GM19238 (cell line): ENCODE data around the gene HECTD3.
A peak's percentile ranks its signal among the peaks of the same experiment; 100 is the strongest.

Experiments used
- DNase-seq: peaks from one replicate; pipeline ENCODE4 v3.0.0; 2011; ENCODE audit warnings: low spot score; ENCODE audit not compliant: insufficient read length

HECTD3 gene

DNA sequence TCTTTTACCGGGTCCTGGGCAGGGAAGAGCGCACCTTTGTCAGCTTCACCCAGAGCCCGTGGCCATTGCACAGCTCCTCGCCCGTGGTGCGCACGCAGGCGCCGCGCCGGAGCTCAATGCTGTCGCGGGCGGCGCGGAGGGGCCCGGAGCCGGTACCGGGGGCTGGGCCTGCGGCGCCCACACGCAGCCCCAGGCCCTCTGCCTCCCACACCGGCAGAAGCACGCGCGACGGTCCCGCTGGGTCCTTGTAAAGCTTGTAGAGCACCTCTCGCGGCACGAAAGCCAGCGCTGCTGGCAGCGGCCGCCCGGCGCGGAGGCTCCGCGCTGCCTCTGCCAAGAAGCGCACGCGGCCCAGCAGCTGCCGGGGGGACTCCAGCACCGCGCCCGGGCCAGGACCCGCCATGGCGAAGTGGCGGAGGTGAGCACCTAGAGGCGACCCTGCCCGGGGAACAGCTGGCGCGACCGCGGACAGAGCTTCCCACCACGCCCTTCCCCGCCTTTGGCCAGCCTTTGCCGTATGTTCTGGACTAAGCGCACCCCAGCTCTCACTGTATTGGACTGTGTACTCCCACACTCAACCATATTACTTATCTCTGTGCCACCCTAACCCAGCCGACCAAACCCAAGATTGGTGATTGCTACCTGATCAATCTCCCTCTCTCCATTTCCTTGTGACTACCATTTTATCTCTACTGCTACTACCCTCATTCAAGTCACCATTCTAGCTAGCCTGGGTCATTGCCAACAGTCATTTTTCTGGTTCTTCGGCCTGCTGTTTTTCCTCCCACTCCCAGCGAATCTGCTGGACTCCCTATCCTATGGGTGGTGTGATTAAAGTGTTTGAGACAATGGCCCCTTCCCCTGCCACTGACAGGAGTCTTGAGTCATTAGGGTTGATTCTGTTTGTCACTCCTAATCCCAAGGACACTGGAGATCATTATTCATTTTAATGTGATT, at the start of gene HECTD3:
Gene HECTD3 (minus strand): TSS at position 470 of the 957 bp plus-strand sequence. CDS start 67 bp downstream, at position 403.
- DNase-seq, result peak; percentile 72

DNA sequence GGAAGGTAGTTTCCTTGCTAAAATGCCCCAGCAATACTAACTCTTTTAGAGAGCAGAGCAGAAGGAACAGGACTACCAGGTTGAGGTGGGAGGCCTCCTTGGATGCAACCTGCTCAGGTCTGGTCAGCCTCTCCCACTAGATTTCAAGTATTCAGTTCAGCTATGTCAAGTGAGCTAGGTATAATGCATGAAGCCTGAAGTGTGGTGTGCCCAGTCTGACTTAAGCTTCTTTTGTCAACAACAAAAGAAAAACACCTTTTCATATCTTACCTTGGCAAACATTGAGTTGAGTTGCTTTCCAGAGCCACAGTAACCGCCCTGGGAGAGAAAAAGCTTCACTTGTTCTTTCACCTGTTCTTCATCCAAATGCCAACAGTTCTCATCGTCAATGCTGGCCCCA, 48.7 kb upstream of the HECTD3 start:
- no peak for DNase-seq

DNA sequence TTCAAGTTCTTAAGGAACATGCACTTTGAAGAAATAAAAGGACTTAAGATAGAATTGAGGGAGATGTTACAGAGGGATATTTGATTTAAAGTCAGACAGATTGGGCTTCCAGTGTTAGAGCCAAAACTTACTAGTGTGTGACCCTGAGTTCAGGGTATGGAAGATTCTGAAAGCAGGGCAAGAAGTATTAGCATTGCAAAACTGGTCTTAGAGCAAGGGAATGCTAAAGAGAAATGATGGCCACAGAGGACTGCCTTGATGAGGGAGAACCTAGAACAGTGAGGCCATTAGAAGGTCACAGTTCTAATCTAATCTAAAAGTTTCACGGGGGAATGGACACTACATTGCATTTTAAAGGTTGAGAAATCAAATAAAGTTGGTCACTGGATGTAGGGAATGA, 46.4 kb upstream of the HECTD3 start:
- no peak for DNase-seq

DNA sequence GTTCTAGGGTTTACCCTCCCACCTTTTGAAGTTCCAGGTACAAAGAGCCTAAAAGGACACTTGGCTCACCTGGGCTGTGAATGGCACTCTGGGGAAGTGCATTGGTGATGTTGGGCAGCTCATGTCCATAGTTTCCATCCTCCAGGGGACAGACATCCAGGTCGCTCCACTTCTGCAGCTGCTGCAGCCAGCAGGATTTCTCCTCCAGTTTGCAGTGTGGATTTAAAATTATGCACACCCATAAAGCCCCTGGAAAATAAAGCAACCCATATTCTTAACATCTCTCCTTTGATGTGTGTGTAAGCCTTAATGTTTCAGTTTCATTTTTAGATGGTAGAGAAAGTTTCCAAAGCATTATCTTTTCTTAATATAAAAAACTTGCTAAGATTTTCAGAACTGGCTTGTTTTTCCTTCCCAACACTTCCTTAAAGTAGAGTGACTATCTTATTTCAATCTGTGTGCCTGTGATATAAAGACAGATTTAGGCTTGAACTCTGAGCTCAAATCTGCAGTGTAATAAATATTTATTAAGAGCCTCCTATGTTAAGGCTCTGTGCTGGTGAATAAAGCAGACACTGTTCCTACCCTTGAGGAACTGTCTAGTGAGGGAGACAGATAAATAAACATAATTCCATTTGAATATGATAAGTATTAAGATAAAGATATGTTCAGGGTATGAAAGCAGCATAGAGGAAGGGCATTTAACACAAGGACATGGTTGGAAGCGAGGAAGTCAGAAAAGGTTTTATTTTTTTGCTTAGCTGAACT, 40.1 kb upstream of the HECTD3 start:
- no peak for DNase-seq

DNA sequence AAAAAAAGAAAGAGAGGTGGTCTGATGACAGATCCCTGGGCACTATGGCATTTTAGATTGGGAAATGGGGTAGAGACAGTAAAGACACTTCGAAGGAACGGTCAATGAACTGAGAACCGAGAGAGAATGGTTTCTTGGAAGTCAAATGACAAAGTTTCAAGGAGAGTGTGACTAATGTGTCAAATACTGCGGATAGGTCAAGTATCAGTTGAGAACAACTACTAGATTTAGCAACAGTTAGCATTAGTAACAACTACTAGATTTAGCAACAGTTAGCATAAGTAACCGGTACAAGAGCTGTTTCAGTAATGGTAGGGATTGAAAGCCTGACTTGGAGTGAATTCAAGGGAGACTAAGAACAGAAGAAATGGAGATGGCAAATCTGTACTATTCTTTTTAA, 35.9 kb upstream of the HECTD3 start:
- DNase-seq, result no peak

DNA sequence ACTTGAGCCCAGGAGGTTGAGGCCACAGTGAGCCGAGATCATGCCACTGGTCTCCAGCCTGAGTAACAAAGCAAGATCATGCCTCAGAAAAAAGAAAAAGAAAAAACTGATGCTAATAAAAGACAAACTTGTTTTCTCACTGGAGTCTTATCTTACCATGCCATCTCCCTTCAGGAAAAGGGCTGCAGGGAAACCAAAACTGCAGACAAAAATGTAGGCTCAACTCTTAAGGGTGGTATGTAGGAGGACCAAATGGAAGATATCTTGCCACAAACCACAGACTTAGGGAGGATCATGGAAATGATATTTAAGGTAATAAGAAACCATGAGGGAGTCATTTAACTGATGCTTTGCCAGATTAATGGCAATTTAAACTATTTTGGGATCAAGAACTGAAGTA, 33.8 kb upstream of the HECTD3 start:
- DNase-seq, result no peak

DNA sequence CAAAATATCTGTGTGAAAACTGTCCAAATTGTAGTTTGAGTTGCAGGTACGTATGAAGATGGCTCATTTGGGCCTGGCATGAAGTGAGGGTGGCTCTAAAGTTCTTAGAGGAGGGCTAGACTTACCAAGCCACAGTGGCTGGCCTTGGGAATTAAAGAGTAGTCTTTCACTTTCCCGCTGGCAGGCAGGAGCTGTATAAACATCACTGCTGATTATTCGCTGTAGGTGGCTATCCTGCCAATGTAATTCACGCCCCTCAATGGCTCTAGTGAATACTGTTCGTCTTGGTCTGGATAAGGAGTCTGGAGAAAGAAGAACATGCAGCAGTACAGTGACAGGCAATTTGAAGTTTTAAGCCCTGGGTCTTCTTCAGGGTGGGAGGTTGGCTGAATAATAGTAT, 32.0 kb upstream of the HECTD3 start:
- no peak for DNase-seq

DNA sequence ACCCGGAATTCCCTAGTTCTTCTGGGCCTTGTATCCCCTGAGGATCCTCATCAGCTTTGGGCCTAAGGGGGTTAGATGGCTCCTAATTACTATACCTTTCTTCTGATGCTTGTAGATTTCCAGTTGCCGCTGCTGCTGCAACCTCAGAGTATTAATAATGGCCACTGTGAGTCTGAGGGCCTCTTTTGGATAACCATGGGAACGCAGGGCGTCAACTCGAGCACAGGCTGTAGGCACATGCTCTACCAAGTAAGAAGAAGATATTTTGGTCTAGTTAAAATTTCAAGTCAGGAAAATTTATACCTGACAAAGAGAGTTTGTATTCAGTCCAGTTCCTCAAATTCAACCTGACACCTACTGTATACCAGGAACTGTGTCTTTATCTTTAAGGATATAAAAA, 29.2 kb upstream of the HECTD3 start:
- DNase-seq, result no peak

DNA sequence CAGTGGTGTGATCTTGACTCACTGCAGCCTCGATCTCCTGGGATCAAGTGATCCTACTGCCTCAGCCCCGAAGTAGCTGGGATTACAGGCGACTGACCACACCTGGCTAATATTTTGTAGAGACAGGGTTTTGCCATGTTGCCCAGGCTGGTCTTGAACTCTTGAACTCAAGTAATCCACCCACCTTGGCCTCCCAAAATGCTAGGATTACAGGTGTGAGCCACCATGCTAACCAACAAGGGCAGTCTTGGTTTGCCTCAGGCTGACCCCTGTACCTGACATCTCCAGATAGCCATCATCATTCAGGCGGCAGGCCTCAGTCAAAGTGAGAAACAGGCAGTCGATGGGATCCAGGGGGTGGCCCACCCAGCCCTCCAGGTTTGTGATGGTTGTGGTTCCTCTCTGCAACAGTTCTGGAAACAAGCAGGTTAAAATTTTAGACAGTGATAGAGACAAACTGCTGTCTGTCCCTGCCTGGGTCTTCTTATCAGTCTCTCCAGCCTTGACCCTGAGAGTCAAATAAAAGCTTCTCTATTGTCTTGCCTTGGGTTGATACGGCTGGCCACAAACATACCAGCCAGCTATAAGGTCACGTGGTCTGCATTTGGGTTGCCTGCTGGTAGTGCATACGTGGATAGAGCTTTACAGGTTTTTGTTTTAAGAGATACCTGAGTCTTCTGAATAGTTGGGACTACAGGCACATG, 27.7 kb upstream of the HECTD3 start:
- DNase-seq, result no peak

DNA sequence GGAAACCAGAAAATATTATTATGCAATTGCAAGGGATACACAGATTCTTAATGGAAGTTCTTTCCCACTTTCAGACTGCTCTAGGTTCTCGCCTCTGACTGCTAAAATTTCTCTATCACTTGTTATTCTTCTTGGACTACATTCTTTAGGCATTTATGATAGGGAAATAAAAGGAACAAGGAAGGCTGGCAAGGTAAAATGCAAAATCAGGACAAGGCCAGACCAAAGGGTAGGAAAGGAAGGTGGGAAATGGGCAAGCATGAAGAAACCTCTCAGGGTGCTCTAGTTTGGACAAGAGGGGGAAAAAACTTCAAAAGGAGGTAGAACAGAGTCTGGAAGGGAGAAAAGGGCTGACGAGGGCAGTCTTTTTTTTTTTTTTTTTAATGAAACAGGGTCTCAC, 27.1 kb upstream of the HECTD3 start:
- DNase-seq, result no peak

DNA sequence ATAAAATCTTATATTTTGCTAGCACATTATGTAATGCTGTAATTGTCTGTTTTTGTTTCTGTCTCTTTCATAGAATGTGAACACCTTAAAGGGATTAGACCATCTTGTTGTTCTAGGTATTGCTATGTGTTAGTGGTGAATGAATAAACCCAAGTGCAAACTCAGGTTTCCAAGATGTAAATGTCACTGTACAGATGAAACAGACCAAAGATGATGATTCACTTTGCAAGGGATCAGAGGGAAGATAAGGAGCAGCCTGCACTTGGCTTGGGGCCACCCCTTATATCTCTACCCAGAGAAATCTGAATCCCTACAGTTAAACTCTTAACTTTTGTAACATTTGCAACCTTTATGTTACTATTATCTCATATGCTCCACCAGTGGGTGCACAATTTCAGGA, 26.3 kb upstream of the HECTD3 start:
- DNase-seq, result no peak

DNA sequence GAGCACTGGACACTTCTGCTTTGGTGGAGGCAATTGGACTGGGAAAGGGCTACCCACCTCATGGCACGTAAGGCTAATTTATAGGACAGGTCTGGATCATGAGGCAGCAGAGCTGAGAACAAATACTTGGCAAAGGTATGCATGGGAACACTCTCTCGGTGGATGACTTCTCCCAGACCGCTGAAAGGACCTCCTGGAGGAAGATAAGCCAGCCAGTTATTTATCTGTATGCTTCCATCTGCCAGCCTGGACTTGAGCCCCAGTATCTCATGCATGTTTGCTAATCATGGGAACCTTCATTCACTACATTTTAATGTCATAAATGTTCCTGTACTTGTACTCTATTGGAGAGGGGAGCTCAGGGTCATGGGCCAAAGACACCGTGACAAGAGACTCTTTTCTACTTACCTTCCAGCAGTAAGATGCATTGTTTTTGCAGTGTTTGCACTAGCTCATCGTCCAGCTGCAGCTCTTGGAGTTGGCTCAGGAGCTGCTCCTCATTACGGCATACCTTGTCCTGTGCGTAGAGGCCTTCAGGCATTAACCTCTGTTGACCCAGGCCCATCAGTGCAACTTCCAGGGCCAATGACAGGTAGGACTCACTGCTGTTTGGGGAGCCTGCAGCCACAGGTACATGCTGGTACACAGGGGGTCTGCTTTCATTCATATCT, 24.6 kb upstream of the HECTD3 start:
- no peak for DNase-seq

DNA sequence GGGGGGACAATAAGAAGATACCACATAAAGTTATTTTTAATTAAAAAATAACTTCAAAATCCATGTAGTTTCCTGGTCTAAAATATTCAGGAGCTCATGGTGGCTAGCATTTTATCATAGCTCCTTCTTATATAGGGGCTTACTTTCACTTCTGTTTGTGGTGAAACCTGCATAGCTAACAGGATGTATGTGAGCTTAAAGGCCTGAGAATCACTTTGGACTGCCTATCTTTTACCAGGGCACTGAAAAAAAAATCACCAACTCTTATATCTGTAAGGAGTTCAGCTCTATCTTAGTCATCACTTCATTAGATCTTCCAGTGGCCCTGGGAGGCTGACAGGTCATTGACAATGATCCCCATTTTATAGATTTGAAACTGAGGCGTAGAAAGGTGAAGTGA, 22.2 kb upstream of the HECTD3 start:
- DNase-seq, result peak; percentile 28

DNA sequence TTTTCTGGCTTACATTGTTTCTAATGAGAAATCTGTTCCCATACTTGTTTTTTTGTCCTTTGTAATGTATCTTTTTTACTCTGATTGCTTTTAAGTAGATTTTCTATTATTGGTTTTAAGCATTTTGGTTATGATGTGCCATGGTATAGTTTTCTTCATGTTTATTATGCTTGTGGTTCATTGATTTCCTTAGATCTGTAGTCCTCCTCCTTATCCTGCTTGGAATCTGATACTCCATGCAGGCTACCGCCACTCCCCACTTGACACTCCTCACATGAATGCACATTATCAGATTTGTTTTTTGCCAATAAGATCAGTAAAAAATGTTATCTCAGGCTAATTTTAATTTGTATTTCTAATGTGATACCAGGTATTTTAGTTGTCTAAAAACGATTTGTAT, 21.7 kb upstream of the HECTD3 start:
- DNase-seq, result no peak

DNA sequence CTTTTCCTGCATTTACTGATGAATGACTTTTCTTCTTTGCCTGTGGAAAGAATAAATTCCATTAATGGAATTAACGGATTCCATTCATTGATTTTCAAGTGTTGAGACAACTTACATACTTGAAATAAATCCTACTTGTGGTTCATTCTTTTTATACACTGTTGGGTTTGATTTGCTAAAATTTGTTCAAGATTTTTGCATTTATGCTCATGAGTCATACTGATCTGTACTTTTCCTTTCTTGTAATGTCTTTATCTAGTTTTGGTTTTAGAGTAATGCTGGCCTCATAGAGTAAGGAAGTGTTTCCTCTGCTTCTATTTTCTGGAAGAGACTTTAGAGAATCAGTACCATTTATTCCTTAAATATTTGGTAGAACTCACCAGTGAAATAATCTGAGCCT, 15.3 kb upstream of the HECTD3 start:
- DNase-seq, result no peak

DNA sequence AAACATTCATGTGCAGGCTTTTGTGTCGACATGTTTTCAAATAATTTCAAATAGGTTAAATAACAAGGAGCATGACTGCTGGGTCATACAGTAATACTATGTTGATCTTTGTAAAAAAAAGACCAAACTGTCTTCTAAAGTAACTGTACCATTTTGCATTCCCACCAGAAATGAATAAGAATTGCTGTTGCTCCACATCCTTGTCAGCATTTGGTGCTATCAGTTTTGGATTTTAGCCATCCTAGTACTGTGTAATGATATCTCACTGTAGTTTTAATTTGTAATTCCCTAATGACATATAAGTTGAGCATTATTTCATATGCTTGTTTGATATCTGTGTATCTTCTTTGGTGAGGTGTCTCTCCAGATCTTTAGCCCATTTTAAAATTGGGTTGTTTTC, 12.5 kb upstream of the HECTD3 start:
- no peak for DNase-seq

DNA sequence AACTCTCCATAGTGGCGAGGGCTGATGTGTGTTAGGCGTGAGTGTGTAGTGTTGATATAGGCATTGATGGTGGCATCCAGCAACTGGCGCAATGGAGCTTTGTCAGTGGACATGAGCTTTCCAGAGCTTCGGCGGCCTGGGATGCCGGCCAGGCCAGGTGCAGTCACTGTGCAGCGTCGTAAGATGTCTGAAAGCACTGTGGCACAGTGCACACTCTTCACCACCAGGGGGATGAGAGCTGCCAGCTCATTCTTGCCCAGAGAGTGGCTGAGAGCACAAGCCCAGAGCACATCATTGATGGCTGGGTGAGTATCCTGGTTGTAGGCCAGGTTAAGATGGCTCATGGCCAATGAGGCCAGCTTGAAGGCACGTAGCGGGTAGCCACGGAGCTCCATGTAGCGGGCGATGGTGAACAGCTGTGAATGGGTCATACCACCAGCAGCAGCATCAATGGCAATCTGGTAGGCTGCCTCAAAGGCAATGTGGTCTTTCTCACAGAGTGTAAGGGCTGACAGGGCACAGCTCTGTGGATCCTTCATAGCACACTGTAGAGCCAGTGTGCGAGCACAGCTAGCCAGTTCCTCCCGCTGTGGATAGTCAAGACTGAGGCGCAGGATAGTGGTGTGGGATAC, 7.6 kb upstream of the HECTD3 start:
- DNase-seq, result no peak

DNA sequence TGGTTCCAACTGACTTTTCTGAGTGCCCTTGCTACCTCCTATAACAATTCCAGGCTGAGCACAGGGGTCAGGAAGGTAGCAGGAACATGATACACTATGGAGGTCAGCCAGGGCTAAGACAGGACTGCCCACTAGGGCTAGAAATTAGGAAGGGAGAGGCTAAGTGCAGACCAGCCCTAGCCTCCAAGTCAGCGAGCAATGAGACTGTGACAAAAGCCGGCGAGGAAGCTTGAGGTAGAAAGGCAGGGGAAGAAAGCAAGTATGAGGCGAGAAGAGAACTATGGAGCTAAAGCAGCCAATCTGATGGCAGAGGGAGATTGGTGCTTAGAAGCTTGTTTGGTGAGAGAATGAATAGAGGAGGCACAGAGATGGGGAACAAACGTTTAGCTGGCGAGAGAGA, 5.6 kb upstream of the HECTD3 start:
- no peak for DNase-seq

DNA sequence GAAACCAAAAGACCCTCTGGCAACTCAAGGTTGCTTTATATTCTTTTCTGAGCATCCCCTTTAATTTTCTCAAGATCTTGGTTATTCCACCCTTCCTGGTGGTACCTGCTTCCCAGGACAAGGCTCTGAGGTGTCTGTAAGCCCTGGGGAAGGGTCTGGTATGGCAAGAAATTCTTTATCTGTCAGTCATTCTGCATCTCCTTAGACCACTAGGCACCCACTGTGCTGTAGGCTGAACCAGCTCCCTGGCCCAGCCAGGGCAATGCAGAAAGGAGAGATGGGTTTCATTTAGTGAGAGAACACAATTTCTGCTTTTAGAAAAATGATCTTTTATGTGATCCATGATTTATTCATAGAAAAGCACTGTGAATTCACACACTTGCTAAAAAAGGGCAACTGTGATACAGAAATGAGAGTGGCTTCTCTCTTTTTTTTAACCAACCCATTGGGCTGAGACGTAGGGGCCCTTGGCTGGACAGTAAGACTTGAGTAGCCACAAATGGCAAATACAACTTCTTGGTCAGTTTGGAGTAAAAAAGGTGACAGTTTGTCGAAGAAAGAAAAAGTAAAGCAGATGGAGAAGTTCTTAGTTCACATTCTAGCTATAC, 5.1 kb upstream of the HECTD3 start:
- DNase-seq, result no peak

DNA sequence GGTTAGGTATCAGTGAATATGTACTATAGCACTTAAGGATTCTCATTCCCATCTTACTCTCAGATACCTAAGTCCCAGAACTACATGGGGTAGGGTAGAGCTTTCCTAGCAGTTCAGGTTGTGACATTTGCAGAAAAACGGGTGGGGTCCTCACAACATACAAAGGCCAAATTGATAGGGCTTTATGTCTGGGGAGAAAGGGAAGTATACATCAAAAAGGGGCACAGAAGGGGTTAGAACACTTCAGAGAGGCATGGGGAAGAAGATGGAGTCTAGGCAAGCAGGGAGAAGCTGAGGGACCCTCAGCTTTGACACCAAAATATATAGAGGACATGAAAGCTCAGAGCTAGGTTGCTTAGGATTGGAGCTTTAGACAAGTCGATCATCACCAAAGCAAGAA, 4.6 kb upstream of the HECTD3 start:
- DNase-seq, result no peak
